ENCODE results near the gene PDSS2. TPM values are rescaled to one million over a fixed set of nuclear protein-coding genes. Genes with fewer than 3 reads are reported as not detected.

PDSS2 gene
- total and polyA plus RNA-seq, 2 of the 8 experiments (the other 6 are each of a cell fraction or from before 2014, with no cell fraction given), result 10.7 to 16.1 TPM

- no peak overlapping the region for H3K9ac ChIP-seq (replicated peaks in 1 of 4; ENCODE audit: extremely low read depth in 1 of 4, low read depth in 3 of 4, low read length in 3 of 4)
- ChIA-PET CTCF (ENCODE audit: partially characterized antibody) (interaction anchor here (3.9 kb wide), 1 partner anchor 160 kb away, joined by 14 read pairs; no protein-coding TSS in a partner anchor), POLR2A (ENCODE audit: partially characterized antibody) (no interaction called here)
- no peak overlapping the region for H3K23ac ChIP-seq (ENCODE audit: insufficient read length)
- no peak overlapping the region for H2BK15ac ChIP-seq (ENCODE audit: low read length)
- no peaks in the 10 kb centered on the region for H3K9me3 ChIP-seq (ENCODE audit: insufficient read depth in 2 of 2, low read depth in 1 of 2, low read length in 1 of 2)
- no peak overlapping the region for H4K5ac ChIP-seq (ENCODE audit: insufficient read length, low read depth, low read length)
- H3K4me1 ChIP-seq (replicated peaks in 1 of 4; ENCODE audit: control insufficient read depth in 3 of 4, insufficient read depth in 4 of 4, low read length in 3 of 4), result peaks cover 0 to 11% (median 9%) of the 10 kb centered on the region in 4 experiments; a peak in 6 of 7 replicates
- FAIRE-seq, result no peak
- H3K14ac ChIP-seq (ENCODE audit: insufficient read length), result no peak overlapping the region
- H3K4ac ChIP-seq (replicated peaks; ENCODE audit: insufficient read length, low read depth, low read length), result no peak overlapping the region
- no peak overlapping the region for H2AK5ac ChIP-seq (ENCODE audit: low read depth, low read length)
- DNase-seq (ENCODE audit: low read depth in 1 of 2, low spot score in 2 of 2), result no peak
- H2BK5ac ChIP-seq (ENCODE audit: low read depth, low read length), result no peak overlapping the region
- H3K18ac ChIP-seq (ENCODE audit: extremely low read depth, low read length), result no peak overlapping the region
- no peak overlapping the region for H2BK12ac ChIP-seq (ENCODE audit: low read depth, low read length)
- H4K8ac ChIP-seq (ENCODE audit: extremely low read depth, insufficient read depth, low read length), result no peak overlapping the region
- H2AFZ ChIP-seq (ENCODE audit: low read length), result no peak overlapping the region
- no peak overlapping the region for H4K91ac ChIP-seq (replicated peaks; ENCODE audit: insufficient read length, low read length)
- H3K4me3 ChIP-seq (ENCODE audit: extremely low read depth in 1 of 4, insufficient read depth in 2 of 4, low read depth in 3 of 4, low read length in 4 of 4), result no peak overlapping the region
- H2BK120ac ChIP-seq (replicated peaks; ENCODE audit: low read depth, low read length), result no peak overlapping the region
- no peak overlapping the region for H2BK20ac ChIP-seq (ENCODE audit: low read length)
- H4K20me1 ChIP-seq (replicated peaks in 1 of 2; ENCODE audit: control insufficient read depth in 1 of 2, insufficient read depth in 2 of 2, low read length in 2 of 2), result peaks cover 0 to 2% of the 10 kb centered on the region in 2 experiments
- H3K23me2 ChIP-seq (ENCODE audit: low read depth, low read length), result peaks cover 11% of the 10 kb centered on the region; the same call in 1 of the 2 replicates
- H3K79me1 ChIP-seq (ENCODE audit: low read depth, low read length), result no peaks in the 10 kb centered on the region
- H3K79me2 ChIP-seq (ENCODE audit: control insufficient read depth in 1 of 2, insufficient read depth in 2 of 2, low read length in 2 of 2), result 0 out of 4 replicates have a peak, but pooled peaks cover 0 to 5% of the 10 kb centered on the region in 2 experiments
- no peak overlapping the region for H3K4me2 ChIP-seq (ENCODE audit: insufficient read depth in 1 of 2, low read depth in 2 of 2, low read length in 2 of 2)
- TF ChIP-seq RFX5 (IDR thresholded peaks at IDR 0.05; ENCODE audit: borderline replicate concordance, low read depth, low read length), result no peak
- no peak for TF ChIP-seq SIN3A (conservative IDR thresholded peaks at IDR 0.05 in 1 of 2, IDR thresholded peaks at IDR 0.05 in 1 of 2; ENCODE audit: low read depth in 1 of 2, low read length in 2 of 2)
- no peak for TF ChIP-seq CHD1 (IDR thresholded peaks at IDR 0.05; ENCODE audit: low read depth, low read length)
- no peak for TF ChIP-seq GABPA (IDR thresholded peaks at IDR 0.05; ENCODE audit: borderline replicate concordance, insufficient read depth, low read length)
- no peak for TF ChIP-seq TCF12 (IDR thresholded peaks at IDR 0.05; ENCODE audit: low read depth, low read length)
- TF ChIP-seq CBX8 (IDR thresholded peaks at IDR 0.05; ENCODE audit: borderline replicate concordance, low read depth, low read length), result no peak
- TF ChIP-seq ASH2L (IDR thresholded peaks at IDR 0.05; ENCODE audit: low read length), result no peak
- no peak for TF ChIP-seq CHD2 (IDR thresholded peaks at IDR 0.05; ENCODE audit: low read length)
- TF ChIP-seq SAP30 (IDR thresholded peaks at IDR 0.05; ENCODE audit: insufficient read depth, insufficient replicate concordance, low read length), result no peak
- 93% methylated on average over 7 of the region's 7 CpGs; no CpG with 5 or more reads in 1 of the 2 experiments for WGBS, 2 experiments (ENCODE audit: extremely low coverage in 1 of 2, insufficient coverage in 1 of 2, insufficient read length in 1 of 2, insufficient replicate concordance in 2 of 2, low coverage in 1 of 2, low lambda C conversion rate in 2 of 2, missing lambda C conversion rate in 1 of 2)
- no peak overlapping the region for H3K27ac ChIP-seq (ENCODE audit: low read depth, low read length)
- peaks cover 0 to 20% (median 11%) of the 10 kb centered on the region in 4 experiments; a peak in 6 of 7 replicates for H3K27me3 ChIP-seq (replicated peaks in 1 of 4; ENCODE audit: control insufficient read depth in 3 of 4, extremely low read depth in 1 of 4, insufficient read depth in 3 of 4, low read length in 3 of 4)
- H3K36me3 ChIP-seq (ENCODE audit: control insufficient read depth in 2 of 4, insufficient read depth in 4 of 4, low read length in 3 of 4), result no peaks in the 10 kb centered on the region
- H3K56ac ChIP-seq (replicated peaks; ENCODE audit: insufficient read length, low read depth, low read length), result no peak overlapping the region
Measured at GRCh38 chr6:107495196-107495643, 35.9 kb upstream of the PDSS2 start.
